ENCODE data around the gene AMPH.
"Not testable (repeated sequence)": the region's sequence is repeated elsewhere in the genome, so short reads cannot be mapped to it uniquely, and the experiment has no call there.

The AMPH gene

DNA sequence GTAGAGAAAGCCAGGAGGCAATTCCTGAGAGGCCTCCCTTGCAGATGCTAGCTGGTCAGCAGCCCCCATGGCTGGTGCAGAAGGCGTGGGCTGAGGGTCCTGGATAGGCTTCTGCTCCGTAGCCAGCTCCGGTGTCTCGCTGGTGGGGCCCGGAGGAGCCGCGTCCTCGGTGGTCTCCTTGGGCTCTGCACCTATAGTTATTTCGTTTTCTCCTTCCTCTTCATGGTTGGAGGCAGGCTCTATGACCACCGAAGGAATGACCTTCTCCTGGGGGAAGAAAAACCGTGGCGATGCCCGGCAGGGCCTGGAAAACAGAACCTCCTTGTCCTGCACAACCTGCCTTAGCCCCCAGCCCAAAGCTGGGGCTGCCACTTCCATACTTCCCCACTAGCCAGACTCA lies 239.4 kb downstream of the AMPH start:
- no peak for DNase-seq

GRCh38 chr7:38385682-38386081 lies 245.5 kb downstream of the AMPH start:
- DNase-seq = no peak

DNA sequence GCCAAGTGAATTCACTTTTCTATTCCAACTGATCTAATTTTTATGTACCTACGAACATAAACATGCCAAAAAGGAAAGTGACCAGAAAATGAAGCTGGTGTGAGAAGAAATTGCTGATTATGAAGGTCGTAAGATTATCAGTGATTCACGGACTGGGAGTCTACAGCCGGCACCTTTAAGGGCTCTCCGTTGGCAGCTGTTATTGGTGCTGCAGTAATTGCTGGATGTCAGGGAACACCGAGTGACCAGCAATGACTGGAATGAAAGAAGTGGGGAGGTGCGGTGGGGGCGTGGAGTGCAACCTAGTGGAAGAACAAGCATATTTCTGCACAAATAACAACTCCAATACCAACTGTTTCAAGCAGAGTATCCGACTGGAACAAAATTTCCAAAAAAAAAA lies 247.9 kb downstream of the AMPH start:
- DNase-seq = no peak

GRCh38 chr7:38382684-38383083 lies 248.5 kb downstream of the AMPH start:
- no peak for DNase-seq

GRCh38 chr7:38375453-38375852 lies 255.7 kb downstream of the AMPH start:
- DNase-seq = no peak

DNA sequence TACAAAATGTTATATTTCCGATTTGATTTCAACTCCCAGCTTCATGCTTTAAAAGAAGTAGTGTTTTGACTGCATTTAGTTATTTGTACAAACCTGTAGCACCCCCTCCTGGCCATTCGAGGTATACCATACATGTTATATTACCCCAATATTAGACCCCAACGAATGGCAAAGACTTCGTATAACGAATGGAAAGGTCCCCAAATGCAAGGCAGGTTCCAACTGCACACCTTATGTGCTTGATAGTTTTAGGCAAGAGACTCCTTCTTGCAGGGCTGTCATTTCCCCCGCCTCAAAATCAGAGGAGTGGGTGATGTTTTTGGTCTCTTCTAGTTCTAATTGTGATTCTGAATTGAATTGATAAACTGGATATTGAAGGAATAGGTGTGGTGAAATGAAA lies 256.7 kb downstream of the AMPH start:
- DNase-seq = peak; percentile 23

GRCh38 chr7:38373155-38373554 lies 258.0 kb downstream of the AMPH start:
- DNase-seq = no peak

DNA sequence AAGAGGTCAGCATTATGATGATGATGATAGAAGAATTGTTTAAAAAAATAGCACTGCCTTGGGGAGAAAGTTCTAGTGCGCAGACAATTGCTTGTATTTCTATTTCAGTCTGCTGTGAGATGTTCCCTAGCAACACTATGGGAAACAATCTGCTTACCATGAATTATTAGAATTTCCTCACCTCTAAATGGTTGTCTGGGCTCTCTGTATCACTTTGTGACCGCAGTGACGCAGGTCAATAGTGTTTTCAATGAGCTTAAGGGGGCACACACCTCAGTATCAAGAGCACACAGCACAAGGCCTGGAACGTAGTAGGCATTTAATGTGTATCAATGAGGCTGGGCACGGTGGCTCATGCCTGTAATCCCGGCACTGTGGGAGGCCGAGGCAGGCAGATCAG lies 258.9 kb downstream of the AMPH start:
- no peak for DNase-seq

GRCh38 chr7:38369816-38370493 lies 261.2 kb downstream of the AMPH start:
- peak; percentile 89 for DNase-seq

GRCh38 chr7:38368191-38368605 lies 263.0 kb downstream of the AMPH start:
- no peak for DNase-seq

DNA sequence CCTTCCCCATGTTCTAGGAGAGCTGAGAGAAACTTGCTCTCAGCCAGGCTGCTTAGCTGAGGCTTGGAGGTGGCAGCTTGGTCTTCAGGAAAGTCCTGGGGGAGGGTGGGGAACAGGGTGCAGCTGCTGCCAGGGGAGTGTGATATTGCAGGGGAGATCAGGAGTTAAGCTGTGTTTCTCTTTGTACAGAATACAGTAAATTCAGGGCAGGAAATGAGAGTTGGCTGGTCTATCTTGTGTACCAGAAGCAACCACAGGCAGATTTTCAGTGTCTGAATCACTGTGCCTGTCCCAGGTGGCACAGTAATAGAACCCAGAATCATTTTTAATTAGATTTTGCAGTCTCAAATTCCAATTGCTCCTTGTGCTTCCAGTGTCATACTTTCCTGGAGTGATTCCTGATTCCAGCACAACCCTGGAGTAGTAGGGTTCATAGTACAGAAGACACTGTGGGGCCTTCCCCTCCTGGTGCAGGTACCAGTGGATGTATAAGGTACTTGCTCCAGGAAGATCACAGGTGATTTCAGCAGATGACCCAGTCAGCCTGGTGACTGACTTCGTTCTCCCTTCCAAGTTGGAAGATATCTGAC lies 263.8 kb downstream of the AMPH start:
- DNase-seq = no peak

DNA sequence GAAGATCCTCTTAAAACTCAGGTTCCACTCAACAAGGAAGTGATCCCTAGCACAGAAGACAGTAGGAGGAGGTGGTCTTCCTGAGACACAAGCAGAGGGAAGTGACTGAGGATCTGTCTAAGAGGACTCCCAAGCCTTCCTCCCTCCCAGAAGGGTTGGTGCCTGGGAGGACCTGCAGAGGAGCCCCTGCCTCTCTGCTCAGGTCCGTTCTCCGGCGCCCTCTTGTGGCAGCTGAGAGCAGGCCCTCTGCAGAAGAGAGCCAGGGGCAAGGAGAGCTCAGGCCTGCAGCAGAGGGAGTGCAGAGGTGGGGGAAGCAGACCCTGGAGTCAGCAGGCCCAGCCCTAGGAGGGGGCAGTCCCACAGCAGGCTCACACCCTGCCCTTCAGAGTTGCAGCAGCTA lies 267.8 kb downstream of the AMPH start:
- not testable (repeated sequence) for DNase-seq

DNA sequence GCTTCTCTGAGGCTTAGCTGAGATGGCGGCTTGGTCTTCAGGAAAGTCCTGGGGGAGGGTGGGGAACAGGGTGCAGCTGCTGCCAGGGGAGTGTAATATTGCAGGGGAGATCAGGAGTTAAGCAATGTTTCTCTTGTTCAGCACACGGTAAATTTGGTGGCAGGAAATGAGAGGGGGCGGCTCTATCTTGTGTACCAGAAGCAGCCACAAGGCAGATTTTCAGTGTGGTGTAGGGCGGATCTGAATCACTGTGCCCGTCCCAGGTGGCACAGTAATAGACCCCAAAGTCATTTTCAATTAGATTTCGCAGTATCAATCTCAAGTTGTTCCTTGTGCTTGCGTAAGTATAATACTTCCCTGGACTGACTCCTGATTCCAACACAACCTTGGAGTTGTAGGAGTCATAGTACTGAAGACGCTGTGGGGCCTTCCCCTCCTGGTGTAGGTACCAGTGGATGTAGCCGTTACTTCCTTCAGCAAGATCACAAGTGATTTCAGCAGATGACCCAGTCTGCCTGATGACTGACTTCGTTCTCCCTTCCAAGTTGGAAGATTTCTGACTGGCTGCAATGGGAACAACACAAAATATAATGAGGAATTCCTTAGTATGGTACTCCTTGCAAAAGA lies 268.4 kb downstream of the AMPH start:
- not testable (repeated sequence) for DNase-seq

DNA sequence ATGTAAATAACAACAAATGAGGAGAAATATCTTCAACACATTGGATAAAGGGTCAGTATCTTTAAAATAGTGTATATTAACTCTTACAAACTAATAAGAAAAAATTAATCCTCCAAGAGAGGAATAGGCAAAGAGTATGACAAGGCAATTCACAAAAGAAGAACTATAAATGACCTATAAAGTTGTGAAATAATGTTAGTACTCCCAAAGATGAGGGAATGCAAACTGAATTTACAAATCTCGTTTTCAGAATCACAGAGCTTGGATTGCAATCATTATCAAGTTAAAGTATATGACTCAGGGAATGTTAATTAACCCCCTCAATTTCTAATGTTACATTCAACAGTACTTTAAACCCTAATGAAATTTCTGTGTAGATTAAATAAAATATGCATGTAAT lies 270.4 kb downstream of the AMPH start:
- DNase-seq = no peak

- peak; percentile 7 for DNase-seq
These were observed 272.0 kb downstream of the AMPH start for GRCh38 chr7:38359071-38359601.

GRCh38 chr7:38358273-38358831 lies 272.8 kb downstream of the AMPH start:
- DNase-seq = not testable (repeated sequence)

- DNase-seq = not testable (repeated sequence)
These were observed 276.8 kb downstream of the AMPH start for GRCh38 chr7:38354271-38354851.

GRCh38 chr7:38353431-38353881 lies 277.7 kb downstream of the AMPH start:
- not testable (repeated sequence) for DNase-seq

DNA sequence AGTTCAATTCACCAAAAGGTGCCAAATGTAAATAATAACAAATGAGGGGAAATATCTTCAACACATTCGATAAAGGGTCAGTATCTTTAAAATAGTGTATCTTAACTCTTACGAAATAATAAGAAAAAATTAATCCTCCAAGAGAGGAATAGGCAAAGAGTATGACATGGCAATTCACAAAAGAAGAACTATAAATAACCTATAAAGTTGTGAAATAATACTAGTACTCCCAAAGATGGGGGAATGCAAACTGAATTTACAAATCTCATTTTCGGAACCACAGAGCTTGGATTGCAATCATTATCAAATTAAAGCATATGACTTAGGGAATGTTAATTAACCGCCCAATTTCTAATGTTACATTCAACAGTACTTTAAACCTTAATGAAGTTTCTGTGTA lies 279.6 kb downstream of the AMPH start:
- no peak for DNase-seq

DNA sequence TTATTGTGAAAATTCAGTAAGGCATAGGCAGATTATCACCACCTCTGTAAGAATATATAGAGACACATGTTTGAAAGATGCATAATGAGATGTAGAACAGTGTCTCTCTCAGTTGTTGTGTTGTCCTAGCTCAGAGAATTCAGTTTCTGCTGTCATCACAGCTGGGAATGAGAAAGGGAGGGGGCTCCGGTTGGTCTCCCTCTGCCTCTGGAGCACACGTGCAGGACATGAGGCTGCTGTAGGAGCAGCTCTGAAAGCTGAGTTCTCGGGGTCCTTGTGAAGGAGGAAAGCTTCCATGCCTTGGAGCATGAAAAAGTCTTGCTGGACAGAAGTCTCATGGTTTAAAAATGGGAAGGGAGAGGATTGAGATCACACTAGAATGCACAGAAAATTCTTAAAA lies 280.4 kb downstream of the AMPH start:
- DNase-seq = not testable (repeated sequence)

- DNase-seq = not testable (repeated sequence)
These were observed 281.1 kb downstream of the AMPH start for GRCh38 chr7:38349869-38350583.

DNA sequence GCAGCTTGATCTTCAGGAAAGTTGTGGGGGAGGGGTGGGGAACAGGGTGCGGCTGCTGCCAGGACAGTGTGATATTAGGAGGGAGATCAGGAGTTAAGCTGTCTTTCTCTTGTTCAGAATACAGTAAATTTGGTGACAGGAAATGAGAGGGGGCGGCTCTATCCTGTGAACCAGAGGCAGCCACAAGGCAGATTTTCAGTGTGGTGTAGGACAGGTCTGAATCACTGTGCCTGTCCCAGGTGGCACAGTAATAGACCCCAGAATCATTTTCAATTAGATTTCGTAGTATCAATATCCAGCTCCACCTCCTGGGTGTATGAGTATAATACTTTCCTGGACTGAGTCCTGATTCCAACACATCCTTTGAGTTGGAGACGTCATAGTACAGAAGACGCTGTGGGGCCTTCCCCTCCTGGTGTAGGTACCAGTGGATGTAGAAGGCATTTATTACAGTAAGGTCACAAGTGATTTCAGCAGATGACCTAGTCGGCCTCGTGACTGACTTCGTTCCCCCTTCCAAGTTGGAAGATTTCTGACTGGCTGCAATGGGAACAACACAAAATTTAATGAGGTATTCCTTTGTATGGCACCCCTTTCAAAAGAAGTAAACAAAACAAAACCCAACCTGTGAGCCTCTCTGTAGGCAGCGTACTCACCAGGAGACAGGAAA lies 281.9 kb downstream of the AMPH start:
- not testable (repeated sequence) for DNase-seq
